ENCODE measurements around the gene NTSR2. TPM values are rescaled to one million over a fixed set of nuclear protein-coding genes. Genes with fewer than 3 reads are reported as not detected.

The NTSR2 gene
- total and polyA plus RNA-seq, 2 donors (not counting 3 experiments of a cell fraction or from before 2014, with no cell fraction given) = not detected

GRCh38 chr2:11679016-11679415 is 9.0 kb upstream of the NTSR2 start:
- no peak for DNase-seq (ENCODE audit: low read depth, low spot score)
- dilution Hi-C loops (cut with MboI; ENCODE audit: extremely low pct_ligation_motif_present, low sequenced_read_pairs) = no loop called here
- POLR2A ChIA-PET = no interaction called here
- Histone ChIP-seq H3K36me3 (ENCODE audit: control insufficient read depth in 2 of 2, extremely low read depth in 1 of 2, insufficient read depth in 2 of 2, low read length in 2 of 2) (no peaks in the 10 kb centered on the region), H3K9ac (replicated peaks; ENCODE audit: extremely low read depth, insufficient read depth, low read length) (no peak overlapping the region), H3K27ac (ENCODE audit: insufficient read depth, low read depth, low read length) (no peak overlapping the region), H3K4me1 (ENCODE audit: control insufficient read depth, extremely low read depth, insufficient read depth, low read length) (peaks cover 4% of the 10 kb centered on the region), H3K4me2 (ENCODE audit: insufficient read depth, low read length) (no peak overlapping the region), H2AFZ (ENCODE audit: low read depth, low read length) (no peak overlapping the region), H3K79me2 (ENCODE audit: control insufficient read depth, insufficient read depth, low read length) (no peaks in the 10 kb centered on the region), H4K20me1 (replicated peaks; ENCODE audit: control insufficient read depth, extremely low read depth, insufficient read depth, low read length) (no peaks in the 10 kb centered on the region), H3K9me3 (replicated peaks; ENCODE audit: control insufficient read depth, insufficient read depth, low read length) (no peaks in the 10 kb centered on the region), H3K27me3 (ENCODE audit: control insufficient read depth in 2 of 2, insufficient read depth in 2 of 2, low read length in 2 of 2) (peaks cover 4 to 15% of the 10 kb centered on the region in 2 experiments), H3K9me1 (replicated peaks; ENCODE audit: control insufficient read depth, extremely low read depth, insufficient read depth, low read length) (no peaks in the 10 kb centered on the region), H3K4me3 (replicated peaks in 1 of 3; ENCODE audit: insufficient read depth in 1 of 3, low read depth in 1 of 3, low read length in 3 of 3) (no peak overlapping the region)
- intact Hi-C loops (cut with micrococcal nuclease) = no loop called here
- BruUV-seq (replicated peaks) = no TSS peak
- CTCF ChIA-PET = no interaction called here
- no peak for TF ChIP-seq EZH2 (IDR thresholded peaks at IDR 0.05; ENCODE audit: borderline replicate concordance, low read depth, low read length, severe bottlenecking)
- TF ChIP-seq MYC (IDR thresholded peaks at IDR 0.05; ENCODE audit: low read depth, low read length) = no peak
- no peak for TF ChIP-seq GATA2 (IDR thresholded peaks at IDR 0.05; ENCODE audit: insufficient read depth, insufficient read length, low read depth, low read length)
- no peak for TF ChIP-seq FOS (IDR thresholded peaks at IDR 0.05; ENCODE audit: borderline replicate concordance, insufficient read depth, low read length)
- no peak for TF ChIP-seq POLR2AphosphoS5 (IDR thresholded peaks at IDR 0.05; ENCODE audit: insufficient read depth, low read depth, low read length)
- no peak for TF ChIP-seq MAX (IDR thresholded peaks at IDR 0.05; ENCODE audit: insufficient read depth, insufficient read length)
- TF ChIP-seq CTCF (IDR thresholded peaks at IDR 0.05; ENCODE audit: extremely low read depth in 1 of 2, insufficient read depth in 1 of 2, low read depth in 1 of 2, low read length in 2 of 2) = no peak
- no peak for TF ChIP-seq POLR2A (IDR thresholded peaks at IDR 0.05; ENCODE audit: low read depth, low read length)
- no peak for TF ChIP-seq JUN (IDR thresholded peaks at IDR 0.05; ENCODE audit: borderline replicate concordance, insufficient read depth, insufficient read length, low read depth)
- FAIRE-seq = no peak
